Measurements from ENCODE around the gene HS1BP3.

GRCh38 chr2:20677301-20678085 is 26.6 kb upstream of the HS1BP3 start:
- no peak for TF ChIP-seq RAD21 (IDR thresholded peaks at IDR 0.05; ENCODE audit: low read depth)
- no peak for TF ChIP-seq EP300 (IDR thresholded peaks at IDR 0.05; ENCODE audit: borderline replicate concordance)
- no peak for TF ChIP-seq TAF1 (IDR thresholded peaks at IDR 0.05; ENCODE audit: low read depth)
- no peak for TF ChIP-seq CREB1 (IDR thresholded peaks at IDR 0.05; ENCODE audit: low read depth)
- TF ChIP-seq MAX (IDR thresholded peaks at IDR 0.05), result no peak
- no peak for TF ChIP-seq TEAD4 (IDR thresholded peaks at IDR 0.05)
- no peak for TF ChIP-seq YY1 (IDR thresholded peaks at IDR 0.05; ENCODE audit: low read depth)
- TF ChIP-seq TCF12 (IDR thresholded peaks at IDR 0.05; ENCODE audit: low read depth), result no peak
- TF ChIP-seq REST (IDR thresholded peaks at IDR 0.05; ENCODE audit: low read depth), result no peak
- no peak for TF ChIP-seq USF1 (IDR thresholded peaks at IDR 0.05)
- no peak for TF ChIP-seq FOXM1 (IDR thresholded peaks at IDR 0.05; ENCODE audit: borderline replicate concordance, low read depth)
- no peak for TF ChIP-seq NFIC (IDR thresholded peaks at IDR 0.05)
- no peak for TF ChIP-seq CEBPB (IDR thresholded peaks at IDR 0.05)
- TF ChIP-seq ZBTB7A (IDR thresholded peaks at IDR 0.05; ENCODE audit: low read depth), result no peak
